Keratinocyte (primary cell): Measurements from ENCODE around the gene SSUH2. TPM values are rescaled to one million over a fixed set of nuclear protein-coding genes. Genes with fewer than 3 reads are reported as not detected.

Source experiments
- DNase-seq: peaks from one replicate; pipeline ENCODE4 v3.0.0-alpha.2; 2011; ENCODE audit warnings: low read depth, missing footprints, low spot score
- FAIRE-seq: peaks from 2 replicates; lab custom pipeline; 2011; peaks lifted over from hg19 to GRCh38; lab: Jason Lieb, UNC
- H2AFZ ChIP-seq: 2 replicates; pipeline ENCODE4 v1.6.0; 2012; ENCODE audit warnings: low read length, control low read depth, inconsistent platforms; ENCODE audit not compliant: control insufficient read depth
- H3K27ac ChIP-seq: 2 replicates; pipeline ENCODE4 v1.5.1; 2011; ENCODE audit warnings: low read length; ENCODE audit not compliant: control insufficient read depth, insufficient read depth
- H3K27me3 ChIP-seq: 3 replicates; pipeline ENCODE4 v1.6.0; 2011; ENCODE audit warnings: low read length; ENCODE audit not compliant: control insufficient read depth, insufficient read depth; ENCODE audit errors: extremely low read depth
- H3K36me3 ChIP-seq, 2 experiments: 2 replicates in 1 of 2; 3 replicates in 1 of 2; pipeline ENCODE4 v1.5.1; 2011; ENCODE audit warnings: low read length in 2 of 2, mild to moderate bottlenecking in 1 of 2; ENCODE audit not compliant: control insufficient read depth in 2 of 2, insufficient read depth in 2 of 2; ENCODE audit errors: extremely low read depth in 1 of 2
- H3K4me1 ChIP-seq: 3 replicates; pipeline ENCODE4 v1.5.1; 2011; ENCODE audit warnings: low read length; ENCODE audit not compliant: control insufficient read depth, insufficient read depth; ENCODE audit errors: extremely low read depth
- H3K4me2 ChIP-seq: 3 replicates; pipeline ENCODE4 v1.6.0; 2011; ENCODE audit warnings: low read depth, low read length; ENCODE audit not compliant: control insufficient read depth, insufficient read depth; ENCODE audit errors: extremely low read depth
- H3K4me3 ChIP-seq, 3 experiments: fragments of 200-600 bp in 1 of 3; sonication (generic) in 1 of 3; 2 replicates in 2 of 3; 3 replicates in 1 of 3; pipeline ENCODE4 v1.5.1; 2011 to 2016; ENCODE audit warnings: low read length in 3 of 3, mild to moderate bottlenecking in 3 of 3, control low read depth in 2 of 3, inconsistent platforms in 1 of 3, low read depth in 1 of 3, mixed read lengths in 1 of 3, mixed run types in 1 of 3, moderate library complexity in 1 of 3; ENCODE audit not compliant: control insufficient read depth in 2 of 3, insufficient read depth in 2 of 3; ENCODE audit errors: extremely low read depth in 1 of 3
- H3K79me2 ChIP-seq: 2 replicates; pipeline ENCODE4 v1.6.0; 2012; ENCODE audit warnings: low read length; ENCODE audit not compliant: control insufficient read depth, insufficient read depth
- H3K9ac ChIP-seq: 3 replicates; pipeline ENCODE4 v1.6.0; 2011; ENCODE audit warnings: low read length; ENCODE audit not compliant: control insufficient read depth, insufficient read depth; ENCODE audit errors: extremely low read depth
- H3K9me1 ChIP-seq: 3 replicates; pipeline ENCODE4 v1.6.0; 2011; ENCODE audit warnings: low read length; ENCODE audit not compliant: control insufficient read depth, insufficient read depth; ENCODE audit errors: extremely low read depth
- H3K9me3 ChIP-seq: 2 replicates; pipeline ENCODE4 v1.5.1; 2012; ENCODE audit warnings: low read depth, low read length; ENCODE audit not compliant: control insufficient read depth
- H4K20me1 ChIP-seq: 3 replicates; pipeline ENCODE4 v1.6.0; 2011; ENCODE audit warnings: low read length; ENCODE audit not compliant: control insufficient read depth, insufficient read depth; ENCODE audit errors: extremely low read depth
- CTCF ChIP-seq, 3 experiments: IDR thresholded peaks in 1 of 3; conservative IDR thresholded peaks in 1 of 3; optimal IDR thresholded peaks in 1 of 3; 2 replicates in 2 of 3; 3 replicates in 1 of 3; pipeline versions ENCODE3 to v1.5.1; 2011; ENCODE audit warnings: low read length in 3 of 3, mild to moderate bottlenecking in 3 of 3, moderate library complexity in 2 of 3, control low read depth in 1 of 3, inconsistent platforms in 1 of 3; ENCODE audit not compliant: insufficient read depth in 2 of 3; ENCODE audit errors: extremely low read depth in 1 of 3
- EZH2 ChIP-seq: IDR thresholded peaks from one replicate; pipeline ENCODE4 v1.6.1; 2012; ENCODE audit warnings: inconsistent platforms, mild to moderate bottlenecking, low read length, moderate library complexity
- dilution Hi-C: fragments of 300-500 bp; cut with MboI; formaldehyde crosslinking; loops from one replicate; pipeline ENCODE4 v1.7.0; 2020; ENCODE audit warnings: low sequenced_read_pairs; ENCODE audit not compliant: extremely low pct_ligation_motif_present
- polyA plus RNA-seq, 5 experiments: library from polyadenylated mRNA; depleted of rRNA in 3 of 5; stranded (reverse) in 3 of 5; stranded (forward) in 1 of 5; unstranded in 1 of 5; fragments of >200 nt; gene quantifications; 1 replicate in 1 of 5; 2 replicates in 3 of 5; 3 replicates in 1 of 5; pipeline versions ENCODE4 v1.2.1 to v1.2.3, GENCODE V29; 2011 to 2012; ENCODE audit warnings: missing spikeins in 2 of 5, low read depth in 1 of 5, low replicate concordance in 1 of 5

SSUH2 gene
- polyA plus RNA-seq, 1 donor (not counting 4 experiments of a cell fraction or from before 2014, with no cell fraction given), result 0.09 TPM

GRCh38 chr3:8575364-8576104 is 69.1 kb downstream of the SSUH2 start:
- Histone ChIP-seq H3K27ac (no peak overlapping the region), H3K36me3 (no peaks in the 10 kb centered on the region), H3K79me2 (no peaks in the 10 kb centered on the region), H3K4me1 (no peaks in the 10 kb centered on the region), H3K9me3 (no peaks in the 10 kb centered on the region), H4K20me1 (no peaks in the 10 kb centered on the region), H3K4me2 (no peak overlapping the region), H3K4me3 (no peak overlapping the region), H3K9ac (no peak overlapping the region), H3K9me1 (no peaks in the 10 kb centered on the region), H2AFZ (no peak overlapping the region), H3K27me3 (no peaks in the 10 kb centered on the region)
- FAIRE-seq, result no peak
- dilution Hi-C loops, result no loop called here
- no peak for TF ChIP-seq CTCF (optimal IDR thresholded peaks at IDR 0.05 in 1 of 3, IDR thresholded peaks at IDR 0.05 in 1 of 3, conservative IDR thresholded peaks at IDR 0.05 in 1 of 3; ENCODE audit: extremely low read depth in 1 of 3, insufficient read depth in 2 of 3, low read length in 3 of 3)
- TF ChIP-seq EZH2, result no peak
- no peak for DNase-seq

GRCh38 chr3:8574670-8575322 is 69.8 kb downstream of the SSUH2 start:
- H3K4me1 ChIP-seq, result no peaks in the 10 kb centered on the region
- H3K79me2 ChIP-seq, result no peaks in the 10 kb centered on the region
- no peak for TF ChIP-seq EZH2
- TF ChIP-seq CTCF (optimal IDR thresholded peaks at IDR 0.05 in 1 of 3, IDR thresholded peaks at IDR 0.05 in 1 of 3, conservative IDR thresholded peaks at IDR 0.05 in 1 of 3; ENCODE audit: extremely low read depth in 1 of 3, insufficient read depth in 2 of 3, low read length in 3 of 3), result no peak
- H3K27ac ChIP-seq, result no peak overlapping the region
- no peaks in the 10 kb centered on the region for H3K27me3 ChIP-seq
- H3K36me3 ChIP-seq, result no peaks in the 10 kb centered on the region
- no peaks in the 10 kb centered on the region for H4K20me1 ChIP-seq
- no peak overlapping the region for H2AFZ ChIP-seq
- no peak overlapping the region for H3K4me3 ChIP-seq
- H3K4me2 ChIP-seq, result no peak overlapping the region
- no peaks in the 10 kb centered on the region for H3K9me1 ChIP-seq
- H3K9me3 ChIP-seq, result no peaks in the 10 kb centered on the region
- DNase-seq, result no peak
- no peak for FAIRE-seq
- dilution Hi-C loops, result no loop called here
- no peak overlapping the region for H3K9ac ChIP-seq
